Measurements from ENCODE around the gene TMEM11. TPM values are rescaled to one million over a fixed set of nuclear protein-coding genes. Genes with fewer than 3 reads are reported as not detected.

Gene TMEM11
- total RNA-seq, 1 experiment from 2014 or later, result 23.4 TPM

GRCh38 chr17:21186399-21187187 lies 27.4 kb downstream of the TMEM11 start:
- Histone ChIP-seq H3K27ac (ENCODE audit: low read length) (no peak overlapping the region), H3K9me3 (ENCODE audit: control insufficient read depth, insufficient read depth, low read depth, low read length) (no peaks in the 10 kb centered on the region), H3K36me3 (ENCODE audit: control insufficient read depth, insufficient read depth, low read length) (no peaks in the 10 kb centered on the region; the same call in none of the 2 replicates), H3K27me3 (ENCODE audit: control insufficient read depth, insufficient read depth, low read length) (no peaks in the 10 kb centered on the region), H3K4me3 (ENCODE audit: low read depth in 2 of 2, low read length in 2 of 2) (no peak overlapping the region), H3K4me1 (ENCODE audit: control insufficient read depth, insufficient read depth, low read length) (no peaks in the 10 kb centered on the region)
- DNase-seq (ENCODE audit: low read depth, low spot score) (no peak), ATAC-seq (no peak)
- in situ Hi-C loops (cut with HindIII; ENCODE audit: low pct_unique_long_range_greater_than_20kb, low sequenced_read_pairs) (no loop called here), intact Hi-C loops (cut with micrococcal nuclease; ENCODE audit: unreplicated experiment) (no loop called here)
- no TSS peak for BruUV-seq (replicated peaks)
- ChIA-PET CTCF (no interaction called here), POLR2A (no interaction called here)
- TF ChIP-seq TCF7L2 (IDR thresholded peaks at IDR 0.05; ENCODE audit: low read depth, low read length) (no peak), SIN3A (IDR thresholded peaks at IDR 0.05; ENCODE audit: borderline replicate concordance, insufficient read depth, low read depth, low read length) (no peak), REST (IDR thresholded peaks at IDR 0.05; ENCODE audit: insufficient read depth in 1 of 2, low read depth in 2 of 2, low read length in 1 of 2) (no peak), POLR2AphosphoS5 (IDR thresholded peaks at IDR 0.05; ENCODE audit: low read depth, low read length) (no peak)
- TF ChIP-seq, protein P1, sequence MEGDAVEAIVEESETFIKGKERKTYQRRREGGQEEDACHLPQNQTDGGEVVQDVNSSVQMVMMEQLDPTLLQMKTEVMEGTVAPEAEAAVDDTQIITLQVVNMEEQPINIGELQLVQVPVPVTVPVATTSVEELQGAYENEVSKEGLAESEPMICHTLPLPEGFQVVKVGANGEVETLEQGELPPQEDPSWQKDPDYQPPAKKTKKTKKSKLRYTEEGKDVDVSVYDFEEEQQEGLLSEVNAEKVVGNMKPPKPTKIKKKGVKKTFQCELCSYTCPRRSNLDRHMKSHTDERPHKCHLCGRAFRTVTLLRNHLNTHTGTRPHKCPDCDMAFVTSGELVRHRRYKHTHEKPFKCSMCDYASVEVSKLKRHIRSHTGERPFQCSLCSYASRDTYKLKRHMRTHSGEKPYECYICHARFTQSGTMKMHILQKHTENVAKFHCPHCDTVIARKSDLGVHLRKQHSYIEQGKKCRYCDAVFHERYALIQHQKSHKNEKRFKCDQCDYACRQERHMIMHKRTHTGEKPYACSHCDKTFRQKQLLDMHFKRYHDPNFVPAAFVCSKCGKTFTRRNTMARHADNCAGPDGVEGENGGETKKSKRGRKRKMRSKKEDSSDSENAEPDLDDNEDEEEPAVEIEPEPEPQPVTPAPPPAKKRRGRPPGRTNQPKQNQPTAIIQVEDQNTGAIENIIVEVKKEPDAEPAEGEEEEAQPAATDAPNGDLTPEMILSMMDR (IDR thresholded peaks at IDR 0.05), result no peak

- intact Hi-C loops (cut with micrococcal nuclease; ENCODE audit: unreplicated experiment), result no loop called here
- no TSS peak for BruUV-seq (replicated peaks)
- no peak overlapping the region for H3K4me3 ChIP-seq (ENCODE audit: low read depth in 2 of 2, low read length in 2 of 2)
- ChIA-PET CTCF (no interaction called here), POLR2A (no interaction called here)
- ATAC-seq, result no peak
- no peak overlapping the region for H3K27ac ChIP-seq (ENCODE audit: low read length)
- in situ Hi-C loops (cut with HindIII; ENCODE audit: low pct_unique_long_range_greater_than_20kb, low sequenced_read_pairs), result no loop called here
- no peak for DNase-seq (ENCODE audit: low read depth, low spot score)
- TF ChIP-seq, protein P1 (IDR thresholded peaks at IDR 0.05), result no peak
- TF ChIP-seq TCF7L2 (IDR thresholded peaks at IDR 0.05; ENCODE audit: low read depth, low read length) (no peak), SIN3A (IDR thresholded peaks at IDR 0.05; ENCODE audit: borderline replicate concordance, insufficient read depth, low read depth, low read length) (no peak), POLR2AphosphoS5 (IDR thresholded peaks at IDR 0.05; ENCODE audit: low read depth, low read length) (no peak), REST (IDR thresholded peaks at IDR 0.05; ENCODE audit: insufficient read depth in 1 of 2, low read depth in 2 of 2, low read length in 1 of 2) (no peak)
- H3K9me3 ChIP-seq (ENCODE audit: control insufficient read depth, insufficient read depth, low read depth, low read length), result no peaks in the 10 kb centered on the region
- no peaks in the 10 kb centered on the region for H3K27me3 ChIP-seq (ENCODE audit: control insufficient read depth, insufficient read depth, low read length)
- H3K4me1 ChIP-seq (ENCODE audit: control insufficient read depth, insufficient read depth, low read length), result no peaks in the 10 kb centered on the region
- H3K36me3 ChIP-seq (ENCODE audit: control insufficient read depth, insufficient read depth, low read length), result no peaks in the 10 kb centered on the region; the same call in 1 of the 2 replicates
Measured at GRCh38 chr17:21185061-21185460, 28.9 kb downstream of the TMEM11 start.
